ENCODE data around the gene KRTAP4-16. TPM values are rescaled to one million over a fixed set of nuclear protein-coding genes. Genes with fewer than 3 reads are reported as not detected.
"Not testable (repeated sequence)": the region's sequence is repeated elsewhere in the genome, so short reads cannot be mapped to it uniquely, and the experiment has no call there.

KRTAP4-16 gene
- total RNA-seq, 4 donors from 2014 or later, result not detected

GRCh38 chr17:41118721-41119120, 16.7 kb upstream of the KRTAP4-16 start:
- H3K27ac ChIP-seq, result no peak overlapping the region
- DNase-seq (no peak), ATAC-seq (no peak)
- peaks cover 0 to 2% (median 2%) of the 10 kb centered on the region in 3 donors for H3K27me3 ChIP-seq
- in situ Hi-C loops (cut with MboI; ENCODE audit: low sequenced_read_pairs in 4 of 4) (no loop called here), intact Hi-C loops (cut with DNase I; ENCODE audit: low total_unique reads) (no loop called here)
- no peak for TF ChIP-seq POLR2A (IDR thresholded peaks at IDR 0.05)
- no peak for TF ChIP-seq CTCF (IDR thresholded peaks at IDR 0.05 in 4 of 5, conservative IDR thresholded peaks at IDR 0.05 in 1 of 5)
- H3K36me3 ChIP-seq, result no peaks in the 10 kb centered on the region
- no peaks in the 10 kb centered on the region for H3K9me3 ChIP-seq
- no peaks in the 10 kb centered on the region for H3K4me1 ChIP-seq
- no peak overlapping the region for H3K4me3 ChIP-seq

GRCh38 chr17:41117846-41118386, 15.9 kb upstream of the KRTAP4-16 start, which contains the start of gene KRTAP4-11:
Gene KRTAP4-11, minus strand, starts transcription at chr17:41118373. Its CDS starts 58 bp downstream, at chr17:41118315.
- ATAC-seq; intact Hi-C loops (cut with DNase I; ENCODE audit: low total_unique reads); H3K36me3 ChIP-seq; H3K27me3 ChIP-seq; H3K4me1 ChIP-seq; DNase-seq; H3K4me3 ChIP-seq; in situ Hi-C loops (cut with MboI; ENCODE audit: low sequenced_read_pairs in 4 of 4); H3K27ac ChIP-seq; H3K9me3 ChIP-seq: not testable (repeated sequence)

GRCh38 chr17:41116297-41116696, 14.3 kb upstream of the KRTAP4-16 start:
- TF ChIP-seq CTCF (IDR thresholded peaks at IDR 0.05 in 4 of 5, conservative IDR thresholded peaks at IDR 0.05 in 1 of 5) (no peak), POLR2A (IDR thresholded peaks at IDR 0.05) (no peak)
- Histone ChIP-seq H3K27ac (no peak overlapping the region), H3K9me3 (no peaks in the 10 kb centered on the region), H3K27me3 (peaks cover 0 to 2% (median 2%) of the 10 kb centered on the region in 3 donors), H3K4me3 (no peak overlapping the region), H3K4me1 (no peaks in the 10 kb centered on the region), H3K36me3 (no peaks in the 10 kb centered on the region)
- ATAC-seq (no peak), DNase-seq (no peak)
- intact Hi-C loops (cut with DNase I; ENCODE audit: low total_unique reads), result no loop called here
- in situ Hi-C loops (cut with MboI; ENCODE audit: low sequenced_read_pairs in 4 of 4), result no loop called here

GRCh38 chr17:41111151-41111885, 9.3 kb upstream of the KRTAP4-16 start:
- H3K36me3 ChIP-seq, result no peaks in the 10 kb centered on the region
- no peaks in the 10 kb centered on the region for H3K4me1 ChIP-seq
- no peak for TF ChIP-seq POLR2A (IDR thresholded peaks at IDR 0.05)
- no peak for TF ChIP-seq CTCF (IDR thresholded peaks at IDR 0.05 in 4 of 5, conservative IDR thresholded peaks at IDR 0.05 in 1 of 5)
- in situ Hi-C loops (cut with MboI; ENCODE audit: low sequenced_read_pairs in 4 of 4), result no loop called here
- intact Hi-C loops (cut with DNase I; ENCODE audit: low total_unique reads), result no loop called here
- DNase-seq (no peak), ATAC-seq (no peak)
- H3K27ac ChIP-seq, result no peak overlapping the region
- H3K27me3 ChIP-seq, result peaks cover 0 to 5% (median 0%) of the 10 kb centered on the region in 3 donors
- no peaks in the 10 kb centered on the region for H3K9me3 ChIP-seq
- H3K4me3 ChIP-seq, result no peak overlapping the region

DNA sequence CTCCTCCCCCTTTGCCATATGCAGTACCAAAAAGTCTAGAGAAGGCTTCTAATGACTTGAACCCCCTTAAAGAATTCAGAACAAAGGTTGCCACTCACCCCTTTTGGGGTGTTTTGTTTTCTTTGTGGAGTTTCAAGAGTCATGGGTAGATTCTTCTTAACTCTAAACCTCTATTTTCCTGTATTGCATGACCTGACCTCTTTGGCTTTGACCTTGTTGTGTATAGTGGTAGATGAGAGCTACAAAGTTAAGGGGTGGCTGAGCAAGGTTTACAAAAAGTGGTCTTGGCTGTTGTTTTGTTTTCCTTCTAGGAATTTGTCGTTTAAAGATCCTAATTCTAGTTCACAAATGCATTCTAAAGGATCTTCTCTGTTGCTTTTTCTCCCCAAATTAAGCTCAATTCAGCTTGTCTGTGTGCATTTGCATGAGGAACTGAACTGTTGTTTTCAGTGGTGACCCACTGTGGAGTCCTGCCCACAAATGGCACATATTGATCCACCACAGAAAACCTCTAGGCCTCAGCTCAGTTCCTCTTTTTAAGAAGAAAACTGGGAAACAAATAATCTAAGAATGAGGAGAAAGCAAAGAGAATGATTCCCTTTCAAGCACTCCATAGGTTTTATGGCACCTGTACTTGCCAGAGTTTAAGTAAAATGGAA, 6.8 kb upstream of the KRTAP4-16 start:
- H3K4me3 ChIP-seq; intact Hi-C loops (cut with DNase I; ENCODE audit: low total_unique reads); H3K4me1 ChIP-seq; H3K27ac ChIP-seq; H3K9me3 ChIP-seq; DNase-seq; in situ Hi-C loops (cut with MboI; ENCODE audit: low sequenced_read_pairs in 4 of 4); H3K27me3 ChIP-seq; ATAC-seq; H3K36me3 ChIP-seq: not testable (repeated sequence)
